ENCODE measurements around the gene INTS15. TPM values are rescaled to one million over a fixed set of nuclear protein-coding genes. Genes with fewer than 3 reads are reported as not detected.
"Not testable (repeated sequence)": the region's sequence is repeated elsewhere in the genome, so short reads cannot be mapped to it uniquely, and the experiment has no call there.

INTS15 gene
- total RNA-seq, 1 donor from 2014 or later = 39.6 TPM

- no peaks in the 10 kb centered on the region for H3K9me3 Mint-ChIP-seq (ENCODE audit: unreplicated experiment)
- H3K27ac Mint-ChIP-seq (ENCODE audit: unreplicated experiment) = peak within 1 kb of the TSS; percentile 72
- H3K4me3 Mint-ChIP-seq (ENCODE audit: unreplicated experiment) = peak within 1 kb of the TSS; percentile 89
- DNase-seq (ENCODE audit: low spot score) = peak; percentile 83
- H3K27me3 Mint-ChIP-seq (ENCODE audit: unreplicated experiment) = peaks cover 1% of the 10 kb centered on the region
- peaks cover 4% of the 10 kb centered on the region for H3K4me1 Mint-ChIP-seq (ENCODE audit: unreplicated experiment)
- TF ChIP-seq CTCF (IDR thresholded peaks at IDR 0.05; ENCODE audit: unreplicated experiment) = no peak
- peaks cover 10% of the 10 kb centered on the region for H3K36me3 Mint-ChIP-seq (ENCODE audit: low read depth, unreplicated experiment)
Observed at GRCh38 chr7:6577369-6578113, 12.3 kb upstream of the INTS15 start, which contains the start of gene ZDHHC4. ZDHHC4 (plus strand) TSS chr7:6577454; CDS start chr7:6580562, 3,108 bp downstream.

DNA sequence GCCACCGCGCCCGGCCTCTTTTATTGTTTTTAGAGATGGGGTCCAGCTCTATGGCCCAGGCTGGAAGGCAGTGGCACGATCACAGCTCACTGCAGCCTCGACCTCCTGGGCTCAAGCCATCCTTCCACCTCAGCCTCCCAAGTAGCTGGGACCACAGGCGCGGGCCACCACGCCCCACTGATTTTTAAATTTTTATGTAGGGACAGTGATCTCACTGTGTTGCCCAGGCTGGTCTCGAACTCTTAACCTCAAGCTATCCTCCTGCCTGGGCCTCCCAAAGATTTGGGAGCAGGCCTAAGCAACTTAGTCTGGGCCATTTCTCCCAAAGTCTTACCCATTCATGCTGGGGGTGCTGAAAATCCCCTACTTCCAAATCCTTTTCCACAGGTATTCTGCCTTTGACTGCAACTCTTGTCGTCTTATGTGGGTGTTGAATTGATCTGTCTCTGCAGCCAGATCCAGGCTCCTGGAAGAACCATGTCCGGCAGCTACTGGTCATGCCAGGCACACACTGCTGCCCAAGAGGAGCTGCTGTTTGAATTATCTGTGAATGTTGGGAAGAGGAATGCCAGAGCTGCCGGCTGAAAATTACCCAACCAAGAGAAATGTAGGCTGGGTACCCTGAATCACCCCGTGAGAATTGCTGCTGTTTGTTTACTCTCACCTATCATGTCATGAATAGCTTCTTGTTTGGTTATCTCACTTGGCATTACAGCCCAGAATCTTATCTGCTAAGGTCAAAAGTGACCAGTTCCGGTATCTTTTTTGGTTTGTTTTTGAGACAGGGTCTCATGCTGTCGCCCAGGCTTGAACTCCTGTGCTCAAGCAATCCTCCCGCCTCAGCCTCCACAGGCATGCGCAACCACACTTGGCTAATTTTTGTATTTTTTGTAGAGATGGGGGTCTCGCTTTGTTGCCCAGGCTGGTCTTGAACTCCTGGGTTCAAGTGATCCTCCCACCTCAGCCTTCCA is 11.4 kb upstream of the INTS15 start:
- Mint-ChIP-seq H3K4me3 (ENCODE audit: unreplicated experiment) (no peak overlapping the region), H3K27ac (ENCODE audit: unreplicated experiment) (peak overlapping the region; percentile 57), H3K4me1 (ENCODE audit: unreplicated experiment) (peaks cover 4% of the 10 kb centered on the region), H3K36me3 (ENCODE audit: low read depth, unreplicated experiment) (peaks cover 13% of the 10 kb centered on the region), H3K27me3 (ENCODE audit: unreplicated experiment) (peaks cover 1% of the 10 kb centered on the region), H3K9me3 (ENCODE audit: unreplicated experiment) (no peaks in the 10 kb centered on the region)
- DNase-seq (ENCODE audit: low spot score) = no peak
- TF ChIP-seq CTCF (IDR thresholded peaks at IDR 0.05; ENCODE audit: unreplicated experiment) = no peak

- Mint-ChIP-seq H3K36me3 (ENCODE audit: low read depth, unreplicated experiment) (peaks cover 15% of the 10 kb centered on the region), H3K27ac (ENCODE audit: unreplicated experiment) (no peak overlapping the region), H3K27me3 (ENCODE audit: unreplicated experiment) (peaks cover 1% of the 10 kb centered on the region), H3K9me3 (ENCODE audit: unreplicated experiment) (no peaks in the 10 kb centered on the region), H3K4me3 (ENCODE audit: unreplicated experiment) (peak overlapping the region; percentile 29), H3K4me1 (ENCODE audit: unreplicated experiment) (peaks cover 4% of the 10 kb centered on the region)
- peak; percentile 25 for TF ChIP-seq CTCF (IDR thresholded peaks at IDR 0.05; ENCODE audit: unreplicated experiment)
- no peak for DNase-seq (ENCODE audit: low spot score)
Observed at GRCh38 chr7:6579446-6579845, 10.4 kb upstream of the INTS15 start.

GRCh38 chr7:6585746-6586432 is 3.9 kb upstream of the INTS15 start:
- H3K4me1 Mint-ChIP-seq (ENCODE audit: unreplicated experiment); H3K27ac Mint-ChIP-seq (ENCODE audit: unreplicated experiment); DNase-seq (ENCODE audit: low spot score); H3K4me3 Mint-ChIP-seq (ENCODE audit: unreplicated experiment); H3K27me3 Mint-ChIP-seq (ENCODE audit: unreplicated experiment); H3K9me3 Mint-ChIP-seq (ENCODE audit: unreplicated experiment): not testable (repeated sequence)
- H3K36me3 Mint-ChIP-seq (ENCODE audit: low read depth, unreplicated experiment) = peaks cover 37% of the 10 kb centered on the region

DNA sequence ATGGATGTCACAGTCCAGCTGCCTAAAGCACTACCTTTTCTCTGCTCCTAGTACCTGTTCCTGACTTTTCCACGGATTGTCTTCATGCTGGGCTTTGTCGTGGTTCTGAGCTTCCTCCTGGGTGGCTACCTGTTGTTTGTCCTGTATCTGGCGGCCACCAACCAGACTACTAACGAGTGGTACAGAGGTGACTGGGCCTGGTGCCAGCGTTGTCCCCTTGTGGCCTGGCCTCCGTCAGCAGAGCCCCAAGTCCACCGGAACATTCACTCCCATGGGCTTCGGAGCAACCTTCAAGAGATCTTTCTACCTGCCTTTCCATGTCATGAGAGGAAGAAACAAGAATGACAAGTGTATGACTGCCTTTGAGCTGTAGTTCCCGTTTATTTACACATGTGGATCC is 1.3 kb upstream of the INTS15 start:
- Mint-ChIP-seq H3K9me3 (ENCODE audit: unreplicated experiment) (no peaks in the 10 kb centered on the region), H3K36me3 (ENCODE audit: low read depth, unreplicated experiment) (peaks cover 30% of the 10 kb centered on the region), H3K4me1 (ENCODE audit: unreplicated experiment) (peaks cover 13% of the 10 kb centered on the region), H3K4me3 (ENCODE audit: unreplicated experiment) (peak overlapping the region; percentile 91), H3K27me3 (ENCODE audit: unreplicated experiment) (peaks cover 12% of the 10 kb centered on the region), H3K27ac (ENCODE audit: unreplicated experiment) (peak overlapping the region; percentile 67)
- no peak for TF ChIP-seq CTCF (IDR thresholded peaks at IDR 0.05; ENCODE audit: unreplicated experiment)
- DNase-seq (ENCODE audit: low spot score) = no peak
